Prostate gland (tissue), 2 donors: Measurements from ENCODE around the gene F11. TPM values are rescaled to one million over a fixed set of nuclear protein-coding genes. Genes with fewer than 3 reads are reported as not detected.
A peak's percentile ranks its signal among the peaks of the same experiment; 100 is the strongest.

Experiments used
- DNase-seq: peaks from one replicate; pipeline ENCODE4 v3.0.0-alpha.2; 2019; ENCODE audit warnings: low spot score
- H3K27ac ChIP-seq, 2 donors: fragments of 200-600 bp; sonication (generic); 2 replicates each; pipeline ENCODE4 v1.5.1; 2017 to 2019
- H3K27me3 ChIP-seq: fragments of 200-600 bp; sonication (generic); replicated peaks from 2 replicates; pipeline ENCODE4 v1.5.1; 2019; ENCODE audit not compliant: insufficient read depth
- H3K36me3 ChIP-seq, 2 donors: fragments of 200-600 bp; sonication (generic); 1 replicate in 1 of 2; 2 replicates in 1 of 2; pipeline versions ENCODE4 v1.5.1 to v1.8.1; 2017 to 2019
- H3K4me1 ChIP-seq: fragments of 200-600 bp; sonication (generic); replicated peaks from 2 replicates; pipeline ENCODE4 v1.5.1; 2019
- H3K4me3 ChIP-seq, 2 donors: fragments of 200-600 bp; sonication (generic); 2 replicates each; pipeline ENCODE4 v1.5.1; 2017 to 2019
- H3K9me3 ChIP-seq: fragments of 200-600 bp; sonication (generic); 2 replicates; pipeline ENCODE4 v1.5.1; 2017
- POLR2A ChIP-seq: fragments of 450-650 bp; IDR thresholded peaks from one replicate; pipeline ENCODE4 v1.6.1; 2016; ENCODE audit warnings: antibody characterized with exemption, mild to moderate bottlenecking
- POLR2AphosphoS5 ChIP-seq: sonication (generic); formaldehyde crosslinking; IDR thresholded peaks from one replicate; pipeline ENCODE4 v1.6.1; 2017; ENCODE audit warnings: antibody characterized with exemption
- WGBS: methylation state at CpG from one replicate; pipeline ENCODE4 v1.1.5; 2018; 5-methylcytosine and 5-hydroxymethylcytosine counted together
- intact Hi-C: fragments of 100-400 bp; cut with DNase I; formaldehyde crosslinking; loops from one replicate; pipeline ENCODE4 v1.14.2; 2022
- total RNA-seq, 2 donors: library from RNA; depleted of rRNA; stranded (reverse); fragments of >200 nt; gene quantifications; one replicate each; pipeline ENCODE4 v1.1.0, GENCODE V29; 2016
- TF ChIP-seq, protein P1 (sequence below), 4 experiments: fragments of 200-600 bp in 2 of 4; fragments of 450-650 bp in 2 of 4; sonication (generic) in 2 of 4; IDR thresholded peaks; 1 replicate in 3 of 4; 2 replicates in 1 of 4; pipeline ENCODE4 v1.5.1; 2016 to 2019; ENCODE audit warnings: antibody characterized with exemption in 4 of 4, mild to moderate bottlenecking in 2 of 4, moderate library complexity in 2 of 4

Gene F11
- total RNA-seq, 2 donors from 2014 or later, result not detected

DNA sequence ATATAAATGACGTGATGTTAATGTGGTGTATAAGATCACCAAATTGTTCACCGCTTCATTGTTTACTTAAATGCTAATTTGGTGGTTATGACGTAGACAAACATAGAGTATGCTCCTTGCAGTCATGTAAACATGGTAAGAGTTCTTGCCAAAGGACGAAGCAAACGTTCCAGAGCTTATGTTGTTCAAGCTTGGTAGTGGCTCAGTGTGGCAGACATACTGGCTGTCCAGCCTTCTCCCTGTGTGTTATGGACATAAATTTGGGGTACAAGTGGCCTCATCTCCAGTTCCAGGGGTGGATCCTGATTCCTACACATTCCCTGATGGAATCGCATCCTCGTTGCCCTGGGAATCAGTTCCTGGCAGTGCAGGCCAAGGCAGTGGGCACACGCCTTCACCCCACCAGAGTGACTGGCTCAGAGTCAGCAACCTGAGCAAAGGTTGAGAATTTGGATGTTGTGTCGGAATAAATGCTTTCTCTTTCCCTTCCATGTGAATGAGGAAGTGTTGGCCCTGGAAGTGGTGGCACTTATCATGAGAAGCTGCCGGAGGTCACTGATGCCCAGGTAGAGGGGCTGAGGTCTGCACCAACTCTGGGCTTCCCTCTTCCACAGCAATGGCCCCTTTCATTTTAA, 25.4 kb downstream of the F11 start:
- intact Hi-C loops, result no loop called here
- TF ChIP-seq POLR2AphosphoS5, result no peak
- TF ChIP-seq, protein P1, sequence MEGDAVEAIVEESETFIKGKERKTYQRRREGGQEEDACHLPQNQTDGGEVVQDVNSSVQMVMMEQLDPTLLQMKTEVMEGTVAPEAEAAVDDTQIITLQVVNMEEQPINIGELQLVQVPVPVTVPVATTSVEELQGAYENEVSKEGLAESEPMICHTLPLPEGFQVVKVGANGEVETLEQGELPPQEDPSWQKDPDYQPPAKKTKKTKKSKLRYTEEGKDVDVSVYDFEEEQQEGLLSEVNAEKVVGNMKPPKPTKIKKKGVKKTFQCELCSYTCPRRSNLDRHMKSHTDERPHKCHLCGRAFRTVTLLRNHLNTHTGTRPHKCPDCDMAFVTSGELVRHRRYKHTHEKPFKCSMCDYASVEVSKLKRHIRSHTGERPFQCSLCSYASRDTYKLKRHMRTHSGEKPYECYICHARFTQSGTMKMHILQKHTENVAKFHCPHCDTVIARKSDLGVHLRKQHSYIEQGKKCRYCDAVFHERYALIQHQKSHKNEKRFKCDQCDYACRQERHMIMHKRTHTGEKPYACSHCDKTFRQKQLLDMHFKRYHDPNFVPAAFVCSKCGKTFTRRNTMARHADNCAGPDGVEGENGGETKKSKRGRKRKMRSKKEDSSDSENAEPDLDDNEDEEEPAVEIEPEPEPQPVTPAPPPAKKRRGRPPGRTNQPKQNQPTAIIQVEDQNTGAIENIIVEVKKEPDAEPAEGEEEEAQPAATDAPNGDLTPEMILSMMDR (IDR thresholded peaks at IDR 0.05), result no peak
- no peak for DNase-seq
- Histone ChIP-seq H3K9me3 (no peaks in the 10 kb centered on the region), H3K36me3 (no peaks in the 10 kb centered on the region), H3K4me3 (no peak overlapping the region), H3K4me1 (no peaks in the 10 kb centered on the region), H3K27me3 (no peaks in the 10 kb centered on the region), H3K27ac (no peak overlapping the region)
- 80% methylated on average over 10 of the region's 10 CpGs for WGBS

DNA sequence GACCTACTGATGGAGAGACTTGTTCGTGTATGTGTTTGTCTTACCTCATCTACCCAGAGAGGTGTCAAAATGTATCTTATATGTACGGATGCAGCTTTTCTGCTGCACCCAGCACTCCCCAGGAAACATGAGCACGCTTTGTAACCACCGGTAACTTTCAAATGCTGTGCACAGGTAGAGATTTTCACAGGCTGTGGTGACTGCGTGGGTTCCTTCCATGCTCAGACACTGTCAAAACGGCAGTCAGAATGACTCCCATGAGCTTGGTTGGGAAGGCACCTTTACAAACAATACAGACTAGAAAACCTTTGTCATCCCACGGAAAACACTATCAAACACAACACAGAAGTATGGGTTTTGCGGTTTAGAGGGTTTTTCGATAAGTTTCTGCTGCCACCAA, 28.2 kb downstream of the F11 start:
- no peaks in the 10 kb centered on the region for H3K36me3 ChIP-seq
- no peak overlapping the region for H3K27ac ChIP-seq
- intact Hi-C loops, result no loop called here
- H3K4me1 ChIP-seq, result no peaks in the 10 kb centered on the region
- no peak for TF ChIP-seq POLR2AphosphoS5
- TF ChIP-seq POLR2A, result no peak
- TF ChIP-seq, protein P1 (IDR thresholded peaks at IDR 0.05), result no peak
- no peaks in the 10 kb centered on the region for H3K27me3 ChIP-seq
- no peaks in the 10 kb centered on the region for H3K9me3 ChIP-seq
- 87% methylated on average over 9 of the region's 9 CpGs for WGBS
- no peak for DNase-seq
- H3K4me3 ChIP-seq, result no peak overlapping the region

DNA sequence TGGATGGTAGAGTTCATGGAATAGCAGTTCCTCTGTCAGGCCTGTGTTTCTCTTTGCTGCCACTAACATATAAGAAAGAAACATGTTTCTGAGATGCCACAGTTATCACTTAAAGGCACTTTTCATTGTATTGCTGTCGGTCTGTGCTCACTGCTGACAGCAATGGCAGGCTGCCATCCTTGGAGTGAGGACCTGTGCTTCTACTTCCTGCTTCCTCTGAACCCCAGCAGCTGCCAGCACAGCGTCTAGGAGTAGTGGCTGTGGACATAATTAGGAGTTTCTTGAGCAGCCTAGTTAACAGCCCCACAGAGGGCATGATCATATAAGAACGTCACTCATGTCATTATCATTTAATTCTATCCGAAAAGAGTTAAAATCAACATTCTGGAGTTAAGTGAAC, 30.5 kb downstream of the F11 start:
- intact Hi-C loops, result loop anchor here (2.0 kb wide), 1 partner anchor 290 kb away; no protein-coding TSS in a partner anchor

DNA sequence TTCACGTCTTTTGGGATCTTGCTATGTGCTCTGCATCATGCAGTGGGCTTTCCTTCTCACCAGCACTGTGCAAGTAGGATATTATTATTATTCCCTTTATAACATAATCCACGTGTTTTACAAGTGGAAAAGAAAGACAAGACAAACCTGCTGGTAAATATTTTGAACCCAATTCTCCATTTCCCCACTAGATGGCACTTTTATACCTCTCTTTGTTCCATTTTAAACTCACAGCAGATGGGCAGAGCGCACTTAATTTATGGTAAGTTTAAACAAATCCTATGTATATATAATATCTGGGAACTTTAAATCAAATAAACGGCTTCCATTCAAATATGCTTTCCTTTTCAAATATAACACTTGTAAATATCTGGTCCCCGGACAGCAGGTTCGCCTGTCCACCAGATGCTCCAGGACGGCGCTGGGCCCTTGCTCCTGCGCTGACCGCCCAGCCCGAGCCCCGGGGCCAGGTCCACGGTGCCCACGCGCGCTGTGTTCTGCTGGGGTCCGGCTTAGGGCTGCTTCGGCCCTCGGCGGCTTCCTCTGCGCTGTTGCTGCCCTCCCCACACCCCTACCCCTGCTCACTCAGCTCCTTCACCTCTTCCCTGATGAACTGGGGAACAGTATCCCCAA, 31.1 kb downstream of the F11 start:
- TF ChIP-seq POLR2A, result no peak
- TF ChIP-seq, protein P1 (IDR thresholded peaks at IDR 0.05), result peak; percentile 30 to 72 (median 60)
- no peaks in the 10 kb centered on the region for H3K27me3 ChIP-seq
- no peaks in the 10 kb centered on the region for H3K9me3 ChIP-seq
- no peaks in the 10 kb centered on the region for H3K36me3 ChIP-seq
- 38% methylated on average over 21 of the region's 21 CpGs for WGBS
- no peak overlapping the region for H3K4me3 ChIP-seq
- no peaks in the 10 kb centered on the region for H3K4me1 ChIP-seq
- H3K27ac ChIP-seq, result no peak overlapping the region
- intact Hi-C loops, result loop anchor here (2.0 kb wide), 1 partner anchor 290 kb away; no protein-coding TSS in a partner anchor
- DNase-seq, result peak; percentile 8

More for the DNA sequence above, 30.5 kb downstream of the F11 start:
- Histone ChIP-seq H3K4me3 (no peak overlapping the region), H3K36me3 (no peaks in the 10 kb centered on the region), H3K9me3 (no peaks in the 10 kb centered on the region), H3K27ac (no peak overlapping the region), H3K4me1 (no peaks in the 10 kb centered on the region), H3K27me3 (no peaks in the 10 kb centered on the region)
- WGBS, result 42% methylated on average over 4 of the region's 4 CpGs
- TF ChIP-seq POLR2AphosphoS5 (no peak), POLR2A (no peak)
- TF ChIP-seq, protein P1 (IDR thresholded peaks at IDR 0.05), result no peak
- DNase-seq, result no peak
